DMS153 treated with DMSO at 0.1 percent for 48 hours (cell line): ENCODE data around the gene SRSF5.
"Not testable (repeated sequence)": the region's sequence is repeated elsewhere in the genome, so short reads cannot be mapped to it uniquely, and the experiment has no call there.

Experiments
- DNase-seq: peaks from one replicate; lab custom pipeline; 2025; ENCODE audit not compliant: unreplicated experiment; lab: John Stamatoyannopoulos, UW

SRSF5 gene

DNA sequence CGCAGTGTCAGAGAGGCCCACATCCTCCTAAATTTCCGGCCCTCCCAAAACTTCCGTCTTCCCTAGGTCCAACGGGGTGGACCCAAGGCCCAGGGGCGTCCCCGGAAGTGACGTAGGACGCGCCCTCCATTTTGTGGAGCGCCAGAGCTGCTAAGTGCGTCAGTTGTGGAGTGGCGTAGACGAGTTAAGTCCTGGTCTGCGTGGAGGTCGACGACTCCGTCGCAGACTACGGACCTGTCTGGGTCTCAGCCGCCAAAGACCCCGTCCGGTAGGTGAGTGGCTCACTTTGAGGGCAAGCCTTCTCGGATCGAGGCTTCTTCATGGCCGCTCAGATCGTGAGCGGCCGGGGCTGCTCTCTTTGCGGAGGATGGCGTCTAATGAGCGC, at the start of gene SRSF5:
Gene SRSF5 (plus strand): TSS at position 159 of the 385 bp plus-strand sequence. CDS start 1,015 bp downstream, outside the sequence.
- peak; percentile 80 for DNase-seq

DNA sequence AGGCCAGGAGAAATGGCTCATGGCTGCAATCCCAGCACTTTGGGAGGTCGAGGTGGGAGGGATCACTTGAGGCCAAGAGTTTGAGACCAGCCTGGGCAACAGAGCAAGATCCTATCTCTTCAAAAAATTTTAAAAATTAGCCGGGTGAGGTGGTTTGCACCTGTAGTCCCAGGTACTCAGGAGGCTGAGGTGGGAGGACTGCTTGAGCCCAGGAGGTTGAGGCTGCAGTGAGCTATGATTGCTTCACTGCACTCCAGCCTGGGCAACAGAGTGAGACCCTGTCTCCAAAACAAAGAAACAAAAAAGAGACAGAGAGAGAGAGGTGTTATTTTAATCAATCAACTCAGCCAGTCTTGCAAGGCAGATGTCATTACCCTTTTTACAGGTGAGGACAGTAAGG, 48.3 kb upstream of the SRSF5 start:
- DNase-seq, result not testable (repeated sequence)

DNA sequence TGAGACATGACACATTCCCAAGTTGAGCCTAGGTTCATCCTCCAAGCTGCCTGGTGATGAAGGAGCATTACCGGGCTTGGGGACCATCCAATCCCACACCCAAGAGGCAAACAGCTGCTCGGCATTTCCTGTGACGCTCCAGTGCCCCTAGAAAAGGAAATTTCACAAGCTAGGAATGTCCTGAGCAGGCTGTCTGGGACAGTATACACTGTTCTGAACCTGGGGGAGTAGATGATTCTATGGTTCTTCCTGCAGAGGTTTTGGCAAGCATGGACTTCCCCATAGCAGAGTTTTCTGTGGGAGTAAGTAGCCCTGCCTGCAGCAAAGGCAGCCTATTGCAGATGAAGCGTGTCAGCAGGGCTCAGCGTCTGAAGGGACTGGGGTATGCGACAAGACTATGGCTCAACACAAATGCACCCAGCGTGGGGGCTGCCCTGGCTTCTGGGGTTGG, 47.4 kb upstream of the SRSF5 start:
- DNase-seq, result no peak

GRCh38 chr14:69720912-69721311, 46.0 kb upstream of the SRSF5 start:
- no peak for DNase-seq

DNA sequence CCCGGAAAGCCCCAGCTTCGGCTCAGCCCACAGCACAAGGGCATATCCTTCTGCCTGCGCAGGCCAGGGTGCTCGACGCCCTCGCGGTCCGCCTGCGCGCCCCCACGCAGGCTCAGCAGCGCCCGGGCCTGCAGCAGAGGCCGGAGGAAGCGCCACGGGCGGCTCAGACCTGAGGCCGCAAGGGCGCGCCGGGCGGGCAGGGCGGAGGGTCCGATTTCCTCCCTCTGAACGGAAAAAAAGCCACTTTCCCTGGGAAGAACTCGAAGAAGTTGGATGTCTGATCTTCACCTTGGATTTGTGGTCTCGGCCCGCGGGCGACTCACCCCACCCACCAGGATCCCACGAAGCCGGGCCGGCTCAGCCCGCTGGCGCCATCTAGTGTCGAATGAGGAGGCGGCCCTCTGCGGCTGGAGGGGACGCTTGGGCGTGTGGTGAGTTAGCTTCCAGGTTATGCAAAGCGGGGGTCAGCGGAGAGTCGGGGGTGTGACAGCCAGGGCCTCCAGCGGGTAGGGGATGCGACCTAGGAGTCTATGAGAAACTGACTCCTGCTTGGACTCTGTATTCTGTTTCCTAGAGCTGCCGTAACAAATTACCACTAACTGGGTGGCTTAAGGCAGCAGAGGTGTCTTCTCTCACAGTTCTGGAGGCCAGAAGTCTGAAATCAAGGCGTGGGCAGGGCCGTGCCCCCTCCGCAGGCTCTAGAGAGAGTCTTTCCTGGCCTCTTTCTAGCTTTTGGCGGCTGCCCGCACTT, 40.0 kb upstream of the SRSF5 start:
- peak; percentile 67 for DNase-seq

GRCh38 chr14:69727860-69728259, 39.1 kb upstream of the SRSF5 start:
- DNase-seq, result no peak

DNA sequence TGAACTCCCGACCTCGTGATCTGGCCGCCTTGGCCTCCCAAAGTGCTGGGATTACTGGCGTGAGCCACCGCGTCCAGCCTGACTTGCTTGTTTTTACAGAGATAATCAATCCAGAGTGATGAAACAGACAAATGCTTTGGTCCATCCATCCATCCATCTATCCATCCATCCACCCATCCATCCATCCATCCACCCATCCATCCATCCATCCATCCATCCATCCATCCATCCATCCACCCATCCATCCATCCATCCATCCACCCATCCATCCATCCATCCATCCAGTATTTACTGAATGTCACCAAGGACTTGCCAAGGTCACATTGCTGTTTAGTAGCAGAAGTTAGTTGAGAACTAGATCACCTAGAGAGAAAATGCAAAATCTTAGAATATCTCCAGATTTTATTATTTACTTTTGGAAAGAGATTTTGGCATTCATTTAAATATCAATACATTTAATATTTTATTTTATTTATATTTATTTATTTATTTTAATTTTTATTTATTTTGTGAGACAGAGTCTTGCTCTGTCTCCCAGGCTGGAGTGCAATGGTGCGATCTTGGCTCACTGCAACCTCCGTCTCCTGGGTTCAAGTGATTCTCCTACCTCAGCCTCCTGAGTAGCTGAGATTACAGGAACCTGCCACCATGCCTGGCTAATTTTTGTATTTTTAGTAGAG, 34.9 kb upstream of the SRSF5 start:
- DNase-seq, result not testable (repeated sequence)

- DNase-seq, result not testable (repeated sequence)
Measured at GRCh38 chr14:69736405-69736804, 30.5 kb upstream of the SRSF5 start.

GRCh38 chr14:69741055-69741454, 25.9 kb upstream of the SRSF5 start:
- DNase-seq, result no peak

DNA sequence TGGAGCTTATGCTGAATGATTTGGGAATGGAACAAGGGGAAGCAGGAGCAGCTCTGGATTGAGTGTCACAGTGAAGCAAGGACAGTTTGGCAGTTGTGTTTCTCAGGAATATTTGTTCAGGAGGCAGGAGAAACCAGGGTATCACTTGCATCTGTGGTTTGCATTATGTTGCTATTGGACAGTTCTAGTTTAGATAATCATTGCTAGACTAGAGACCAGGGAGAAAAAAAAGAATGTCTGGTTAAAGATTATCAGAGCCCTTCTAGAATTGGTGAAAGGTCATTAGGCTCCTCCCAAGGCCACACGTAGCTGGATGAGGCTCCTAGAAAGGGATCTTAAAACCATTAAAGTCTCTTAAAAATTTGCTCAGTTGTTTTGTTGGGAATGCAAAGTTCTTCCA, 17.0 kb upstream of the SRSF5 start:
- DNase-seq, result no peak

DNA sequence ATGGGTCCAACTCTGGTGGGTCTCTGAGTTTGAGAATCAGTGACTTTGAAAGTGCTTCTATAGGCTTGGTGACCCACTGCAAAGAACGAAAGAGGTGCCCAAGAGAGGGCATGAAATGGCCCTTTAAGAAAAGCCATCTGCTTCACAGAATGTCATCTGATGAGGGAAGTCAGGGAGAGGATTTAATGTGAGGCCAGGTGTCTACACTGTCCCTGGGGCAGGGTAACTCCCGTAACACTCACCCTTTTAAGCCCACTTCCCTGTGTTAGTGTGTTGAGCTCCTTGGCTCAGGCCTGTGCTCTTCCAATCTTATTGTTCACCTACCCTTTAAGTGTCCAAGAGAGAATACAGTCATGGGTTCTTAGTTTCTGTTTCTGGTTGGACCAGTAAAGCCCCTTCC, 16.4 kb upstream of the SRSF5 start:
- no peak for DNase-seq

DNA sequence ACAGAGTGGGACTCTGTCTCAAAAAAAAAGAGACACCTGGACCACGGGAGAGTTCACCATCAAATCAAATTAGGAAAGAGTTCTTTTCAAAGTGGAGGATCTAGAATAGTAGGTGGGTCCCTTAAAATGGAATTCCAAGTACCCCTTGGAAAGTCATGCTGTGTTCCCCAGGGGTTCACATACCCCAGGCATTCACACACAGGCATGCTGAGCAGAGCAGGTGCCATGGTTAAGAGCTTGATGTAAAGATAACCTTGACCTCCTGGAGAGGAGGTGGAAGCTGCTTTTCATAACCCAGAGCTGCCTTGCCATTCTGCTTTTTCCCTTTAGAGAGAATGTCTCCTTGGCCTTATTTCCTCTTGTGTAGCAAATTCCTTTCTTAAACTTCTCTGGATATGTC, 14.2 kb upstream of the SRSF5 start:
- DNase-seq, result no peak

DNA sequence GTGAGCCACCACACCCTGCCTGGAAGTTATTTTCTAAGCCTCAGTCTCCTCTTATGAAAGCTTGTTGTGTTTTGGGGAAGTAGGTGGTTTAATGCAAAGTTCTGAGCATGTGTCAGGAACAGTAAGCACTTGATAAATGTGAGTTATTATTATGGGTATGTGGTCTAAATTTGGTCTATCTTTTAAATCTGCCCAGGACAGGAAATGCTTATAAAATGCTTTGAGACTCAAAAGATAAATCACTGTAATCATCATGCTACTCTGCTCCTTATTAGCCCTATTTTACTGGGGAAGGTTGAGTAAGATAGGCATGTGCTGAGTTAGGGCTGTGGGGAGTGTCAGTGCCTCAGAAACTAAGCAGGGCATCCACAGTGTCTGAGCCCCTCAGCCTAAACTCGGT, 13.1 kb upstream of the SRSF5 start:
- no peak for DNase-seq

DNA sequence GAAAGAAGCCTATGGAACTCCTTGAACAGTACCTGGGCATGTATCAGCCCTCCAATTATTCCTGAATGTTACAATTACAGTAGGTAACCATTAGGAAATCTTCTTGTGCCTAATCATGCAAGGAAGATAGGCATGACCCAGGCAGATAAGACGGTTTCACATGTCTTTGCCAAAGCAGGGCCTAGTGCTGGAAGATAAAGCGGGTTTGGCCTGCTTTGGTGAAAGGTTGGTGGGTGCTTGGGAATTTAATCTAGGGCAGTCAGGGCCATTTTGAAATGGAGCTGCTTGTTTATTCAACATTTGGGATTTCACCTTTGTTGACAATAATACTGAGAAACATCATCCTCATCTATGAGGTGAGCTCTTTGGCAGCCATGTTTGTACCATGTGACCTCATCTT, 12.5 kb upstream of the SRSF5 start:
- DNase-seq, result no peak

DNA sequence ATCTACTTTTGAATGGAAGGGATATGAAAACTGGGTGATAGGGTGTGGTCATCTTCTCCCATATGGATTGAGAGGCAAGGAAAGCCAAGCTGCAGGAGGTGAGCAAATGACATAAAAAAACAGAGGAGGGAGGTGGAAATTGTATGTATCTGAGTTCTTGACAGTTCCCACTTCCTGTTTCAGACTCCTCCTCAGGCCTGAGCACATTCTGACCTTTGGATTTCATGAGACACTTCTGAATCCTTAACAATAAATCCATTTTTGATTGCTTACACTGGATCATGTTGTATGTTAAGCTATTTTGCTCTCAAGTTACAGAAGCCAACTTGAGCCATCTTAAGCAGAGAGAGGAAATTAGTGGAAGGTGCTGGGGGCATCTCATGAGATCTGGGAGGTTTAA, 11.6 kb upstream of the SRSF5 start:
- DNase-seq, result no peak

GRCh38 chr14:69755784-69756183, 11.2 kb upstream of the SRSF5 start:
- DNase-seq, result no peak

- DNase-seq, result no peak
Measured at GRCh38 chr14:69756298-69756697, 10.6 kb upstream of the SRSF5 start.

GRCh38 chr14:69760810-69761209, 6.1 kb upstream of the SRSF5 start:
- no peak for DNase-seq

DNA sequence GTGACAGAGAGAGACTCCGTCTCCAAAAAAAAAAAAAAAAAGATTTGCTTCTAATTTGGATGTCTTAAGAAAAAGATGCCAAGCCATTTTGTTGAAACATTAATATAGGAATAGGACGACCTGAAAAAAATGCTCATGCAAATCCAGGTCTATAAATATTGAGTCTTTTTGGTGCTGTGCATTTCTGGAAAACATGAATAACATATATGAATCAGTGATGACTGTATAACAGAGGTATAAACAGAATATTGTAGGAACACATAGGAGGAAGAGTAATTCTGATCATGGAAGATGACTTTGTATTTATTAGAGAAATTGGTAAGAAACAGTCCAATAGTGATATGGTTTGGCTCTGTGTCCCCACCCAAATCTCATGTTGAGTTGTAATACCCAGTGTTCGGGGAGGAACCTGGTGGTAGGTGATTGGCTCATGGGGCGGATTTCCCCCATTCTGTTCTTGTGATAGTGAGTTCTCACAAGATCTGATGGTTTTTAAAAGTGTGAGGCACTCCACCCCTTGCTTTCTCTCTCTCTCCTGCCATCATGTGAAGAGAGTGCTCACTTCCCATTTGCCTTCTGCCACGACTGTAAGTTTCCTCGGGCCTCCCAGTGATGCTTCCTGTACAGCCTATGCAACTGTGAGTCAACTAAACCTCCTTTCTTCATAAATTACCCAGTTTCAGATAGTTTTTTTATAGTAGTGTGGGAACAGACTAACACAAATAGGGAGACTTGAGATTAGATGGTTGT, 3.0 kb upstream of the SRSF5 start:
- no peak for DNase-seq

DNA sequence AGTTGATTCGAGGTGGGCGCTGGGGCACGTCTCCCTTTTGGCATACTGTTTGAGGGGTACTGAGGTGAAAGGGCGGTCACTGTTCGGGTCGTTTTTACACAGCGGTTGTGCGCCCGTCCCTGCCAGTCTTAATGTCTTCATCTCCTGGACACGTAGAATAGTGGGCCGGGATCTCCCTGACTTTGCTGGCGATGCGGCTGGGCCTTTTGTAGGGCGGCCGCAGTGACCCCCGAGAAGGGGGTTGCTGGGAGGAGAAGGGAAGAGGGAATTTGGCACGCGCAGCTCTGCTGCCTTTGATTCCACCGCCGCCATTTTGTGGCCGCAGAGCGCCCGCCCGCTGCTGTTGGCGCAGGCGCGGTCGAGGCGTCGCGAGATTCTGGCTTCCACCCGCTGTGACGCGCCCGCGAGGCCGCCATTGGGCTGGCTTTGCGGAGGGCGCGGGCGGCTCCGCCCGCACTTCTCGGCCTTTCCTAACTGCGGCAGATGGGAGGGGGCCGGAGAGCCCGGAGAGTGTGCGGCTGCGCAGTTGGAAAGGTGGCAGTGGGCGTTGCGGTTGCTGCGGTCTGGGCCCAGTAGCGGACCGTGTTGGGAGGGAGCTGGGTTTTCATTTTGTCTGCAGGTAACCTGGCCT, 542 bp downstream of the SRSF5 start:
- DNase-seq, result peak; percentile 85

- DNase-seq, result no peak
Measured at GRCh38 chr14:69768873-69769272, 1.9 kb downstream of the SRSF5 start.
